Immature natural killer cell (primary cell): ENCODE results near the gene SCP2. TPM values are rescaled to one million over a fixed set of nuclear protein-coding genes. Genes with fewer than 3 reads are reported as not detected.

Experiments
- DNase-seq, 3 donors: peaks; one replicate each; pipeline ENCODE4 v3.0.0; 2022; ENCODE audit warnings: mixed read lengths in 1 of 3
- H3K27ac Mint-ChIP-seq, 6 donors: one replicate each; pipeline ENCODE4 v1.8.0; 2020; ENCODE audit warnings: mixed read lengths in 6 of 6, mild to moderate bottlenecking in 5 of 6, inconsistent platforms in 4 of 6, moderate library complexity in 3 of 6
- H3K27me3 Mint-ChIP-seq, 3 donors: one replicate each; pipeline ENCODE4 v1.8.0; 2020 to 2021; ENCODE audit warnings: low read depth in 3 of 3, mild to moderate bottlenecking in 3 of 3, mixed read lengths in 3 of 3, moderate library complexity in 3 of 3, inconsistent platforms in 1 of 3
- H3K36me3 Mint-ChIP-seq, 3 donors: one replicate each; pipeline ENCODE4 v1.8.0; 2020; ENCODE audit warnings: mixed read lengths in 3 of 3, inconsistent platforms in 2 of 3, mild to moderate bottlenecking in 2 of 3
- H3K4me1 Mint-ChIP-seq, 2 donors: one replicate each; pipeline ENCODE4 v1.8.0; 2020; ENCODE audit warnings: inconsistent platforms in 2 of 2, mild to moderate bottlenecking in 2 of 2, mixed read lengths in 2 of 2, moderate library complexity in 1 of 2
- H3K4me3 Mint-ChIP-seq, 5 donors: one replicate each; pipeline ENCODE4 v1.8.0; 2020; ENCODE audit warnings: mild to moderate bottlenecking in 5 of 5, mixed read lengths in 5 of 5, inconsistent platforms in 3 of 5, moderate library complexity in 3 of 5
- H3K9me3 Mint-ChIP-seq, 6 donors: one replicate each; pipeline ENCODE4 v1.8.0; 2020; ENCODE audit warnings: mild to moderate bottlenecking in 6 of 6, mixed read lengths in 6 of 6, inconsistent platforms in 4 of 6, moderate library complexity in 3 of 6
- polyA plus RNA-seq, 3 donors: library from polyadenylated mRNA; unstranded; fragments of 300-500 nt; fragmentation: Illumina TruSeq; gene quantifications; one replicate each; pipeline ENCODE4 v1.2.3, GENCODE V29; 2021

The SCP2 gene, protein sequence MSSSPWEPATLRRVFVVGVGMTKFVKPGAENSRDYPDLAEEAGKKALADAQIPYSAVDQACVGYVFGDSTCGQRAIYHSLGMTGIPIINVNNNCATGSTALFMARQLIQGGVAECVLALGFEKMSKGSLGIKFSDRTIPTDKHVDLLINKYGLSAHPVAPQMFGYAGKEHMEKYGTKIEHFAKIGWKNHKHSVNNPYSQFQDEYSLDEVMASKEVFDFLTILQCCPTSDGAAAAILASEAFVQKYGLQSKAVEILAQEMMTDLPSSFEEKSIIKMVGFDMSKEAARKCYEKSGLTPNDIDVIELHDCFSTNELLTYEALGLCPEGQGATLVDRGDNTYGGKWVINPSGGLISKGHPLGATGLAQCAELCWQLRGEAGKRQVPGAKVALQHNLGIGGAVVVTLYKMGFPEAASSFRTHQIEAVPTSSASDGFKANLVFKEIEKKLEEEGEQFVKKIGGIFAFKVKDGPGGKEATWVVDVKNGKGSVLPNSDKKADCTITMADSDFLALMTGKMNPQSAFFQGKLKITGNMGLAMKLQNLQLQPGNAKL
- 100 to 1,000 TPM; 257 to 343 (median 261) TPM for polyA plus RNA-seq

DNA sequence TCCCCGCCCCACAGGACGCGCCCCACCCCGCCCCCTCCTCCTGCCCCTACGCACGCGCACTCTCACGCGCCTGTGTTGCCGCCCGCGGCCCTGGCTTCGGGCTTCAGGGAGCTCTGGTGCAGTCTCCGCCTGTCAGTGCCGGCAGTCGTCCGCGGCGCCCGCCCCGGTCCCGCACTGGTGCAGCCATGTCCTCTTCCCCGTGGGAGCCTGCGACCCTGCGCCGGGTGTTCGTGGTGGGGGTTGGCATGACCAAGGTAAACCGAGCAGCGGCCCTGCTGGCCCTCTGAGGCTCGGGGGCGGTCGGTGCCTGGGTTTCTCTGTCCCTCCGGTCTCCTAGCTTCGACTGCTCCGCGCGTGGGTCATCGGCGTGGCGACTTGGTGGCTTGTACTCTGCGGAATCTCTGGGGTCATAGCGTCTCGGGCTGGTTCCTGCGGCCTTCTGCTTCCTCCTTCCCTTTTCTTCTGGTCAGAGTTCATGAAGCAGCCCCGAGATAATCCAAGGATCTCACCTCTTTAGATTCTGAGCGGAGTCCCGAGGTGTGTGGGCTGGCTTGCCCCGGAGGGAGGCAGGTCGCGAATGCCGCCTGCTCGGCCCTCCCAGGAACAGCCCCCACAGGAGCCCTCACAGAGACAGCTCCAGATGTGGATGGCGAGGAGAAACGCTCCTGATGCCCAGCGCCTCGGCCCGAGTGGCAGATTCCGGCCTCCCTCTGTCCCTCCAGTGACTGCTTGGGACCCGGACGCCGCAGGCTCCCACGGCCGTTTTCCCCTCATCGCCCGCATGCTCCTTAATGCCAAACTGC is at the start of gene SCP2:
Gene SCP2, plus strand, starts transcription at position 65 of the 803 bp plus-strand sequence. Its CDS starts 121 bp downstream, at position 186.
- no peaks in the 10 kb centered on the region for H3K9me3 Mint-ChIP-seq
- H3K27ac Mint-ChIP-seq: peak within 1 kb of the TSS; percentile 77 to 92 (median 84)
- DNase-seq: peak; percentile 66 to 79 (median 69)
- peaks cover 0 to 6% (median 6%) of the 10 kb centered on the region in 3 donors for H3K27me3 Mint-ChIP-seq
- peaks cover 26 to 29% of the 10 kb centered on the region in 2 donors for H3K4me1 Mint-ChIP-seq
- peak within 1 kb of the TSS; percentile 87 to 98 (median 93) for H3K4me3 Mint-ChIP-seq
- no peaks in the 10 kb centered on the region for H3K36me3 Mint-ChIP-seq

DNA sequence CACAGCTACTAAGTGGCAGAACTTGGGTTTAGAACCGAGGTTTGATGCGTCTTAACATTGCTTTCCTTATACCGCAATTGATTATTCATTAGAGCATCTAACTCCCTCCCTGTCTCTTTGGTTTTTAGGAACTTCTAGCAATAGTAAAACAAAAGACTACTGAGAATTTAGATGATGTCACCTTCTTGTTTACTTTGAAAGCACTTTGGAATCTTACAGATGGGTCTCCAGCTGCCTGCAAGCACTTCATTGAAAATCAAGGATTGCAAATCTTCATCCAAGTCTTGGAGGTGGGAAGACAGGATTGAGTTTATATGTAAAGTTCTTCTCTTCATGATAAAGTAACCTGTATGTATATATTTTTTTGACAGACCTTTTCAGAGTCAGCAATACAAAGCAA is 49.5 kb upstream of the SCP2 start:
- Mint-ChIP-seq H3K4me3 (no peak overlapping the region), H3K4me1 (no peaks in the 10 kb centered on the region), H3K9me3 (no peaks in the 10 kb centered on the region), H3K27ac (no peak overlapping the region), H3K27me3 (peaks cover 0 to 2% (median 0%) of the 10 kb centered on the region in 3 donors), H3K36me3 (no peaks in the 10 kb centered on the region)
- no peak for DNase-seq

DNA sequence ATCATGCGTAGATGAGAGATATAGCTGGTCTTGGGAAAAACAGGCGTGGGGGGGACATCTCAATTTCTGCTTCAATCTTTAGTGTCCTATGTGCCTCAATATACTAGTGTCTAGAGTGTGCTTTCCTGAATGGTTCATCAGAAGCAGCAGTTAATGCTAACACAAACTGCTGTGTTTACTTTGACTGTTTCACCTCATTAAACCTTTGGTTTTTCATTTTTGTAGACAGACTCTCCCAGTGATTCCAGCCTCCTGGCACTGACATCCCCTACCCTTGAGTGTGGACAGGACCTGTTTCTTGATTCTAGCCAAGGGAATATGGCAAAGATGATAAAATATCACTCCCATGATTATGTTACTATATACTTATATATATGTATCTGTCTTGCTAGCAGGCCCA is 46.9 kb upstream of the SCP2 start:
- H3K27me3 Mint-ChIP-seq: peaks cover 0 to 2% (median 0%) of the 10 kb centered on the region in 3 donors
- DNase-seq: no peak
- H3K9me3 Mint-ChIP-seq: no peaks in the 10 kb centered on the region
- H3K36me3 Mint-ChIP-seq: no peaks in the 10 kb centered on the region
- no peak overlapping the region for H3K4me3 Mint-ChIP-seq
- H3K4me1 Mint-ChIP-seq: no peaks in the 10 kb centered on the region
- H3K27ac Mint-ChIP-seq: no peak overlapping the region

DNA sequence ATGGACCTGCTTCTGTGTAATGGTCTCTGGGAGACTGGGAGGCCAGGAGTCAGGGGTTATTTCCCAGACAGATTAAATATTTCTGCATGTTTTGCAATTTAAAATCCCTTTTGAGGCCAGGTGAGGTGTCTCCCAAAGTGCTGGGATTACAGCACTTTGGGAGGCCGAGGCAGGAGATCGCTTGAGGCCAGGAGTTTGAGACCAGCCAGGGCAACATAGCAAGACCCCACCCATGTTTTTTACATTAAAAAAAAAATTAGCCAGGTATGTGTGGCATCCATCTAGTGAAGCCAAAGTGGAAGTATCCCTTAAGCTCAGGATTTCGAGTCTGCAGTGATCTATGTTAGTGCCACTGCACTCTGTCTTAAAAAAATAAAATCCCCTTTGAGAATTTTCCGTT is 39.6 kb upstream of the SCP2 start:
- H3K4me3 Mint-ChIP-seq: no peak overlapping the region
- no peak for DNase-seq
- H3K36me3 Mint-ChIP-seq: no peaks in the 10 kb centered on the region
- no peaks in the 10 kb centered on the region for H3K9me3 Mint-ChIP-seq
- no peak overlapping the region for H3K27ac Mint-ChIP-seq
- H3K27me3 Mint-ChIP-seq: peaks cover 0 to 5% (median 0%) of the 10 kb centered on the region in 3 donors
- no peaks in the 10 kb centered on the region for H3K4me1 Mint-ChIP-seq

DNA sequence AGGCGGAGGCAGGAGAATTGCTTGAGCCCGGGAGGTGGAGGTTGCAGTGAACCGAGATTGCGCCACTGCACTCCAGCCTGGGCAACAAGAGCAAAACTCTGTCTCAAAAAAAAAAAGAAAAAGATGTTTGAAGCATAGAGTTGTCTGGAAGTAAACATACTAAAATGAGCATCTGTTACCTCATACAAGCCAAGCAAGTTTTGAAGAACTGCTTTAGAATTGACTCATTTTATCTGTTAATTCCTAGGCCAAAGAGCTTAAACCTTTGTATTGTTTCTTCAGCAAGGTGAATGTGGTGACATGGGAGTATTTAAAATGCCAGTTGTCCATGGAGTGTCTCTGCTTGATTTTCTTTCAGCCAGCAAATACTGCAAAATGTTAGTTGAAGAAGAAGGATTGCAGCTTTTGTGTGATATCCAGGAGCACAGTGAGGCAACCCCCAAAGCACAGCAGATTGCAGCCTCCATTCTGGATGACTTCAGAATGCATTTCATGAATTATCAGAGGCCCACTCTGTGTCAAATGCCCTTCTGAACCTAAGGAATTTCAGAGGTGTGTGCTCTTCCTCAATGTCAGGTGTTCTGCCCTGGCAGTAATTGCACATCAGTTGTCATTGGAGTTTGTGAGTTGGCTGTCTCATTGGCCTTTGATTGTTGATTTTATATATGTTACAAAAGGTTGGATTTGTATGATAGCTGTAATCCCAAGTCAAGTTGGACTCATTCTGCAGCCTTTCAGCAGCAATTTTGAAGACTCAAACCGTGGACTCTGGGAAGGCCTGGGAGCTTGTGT is 34.5 kb upstream of the SCP2 start:
- Mint-ChIP-seq H3K36me3 (peaks cover 5 to 9% (median 6%) of the 10 kb centered on the region in 3 donors), H3K4me3 (no peak overlapping the region), H3K9me3 (no peaks in the 10 kb centered on the region), H3K4me1 (no peaks in the 10 kb centered on the region), H3K27ac (no peak overlapping the region), H3K27me3 (peaks cover 0 to 10% (median 1%) of the 10 kb centered on the region in 3 donors)
- no peak for DNase-seq

DNA sequence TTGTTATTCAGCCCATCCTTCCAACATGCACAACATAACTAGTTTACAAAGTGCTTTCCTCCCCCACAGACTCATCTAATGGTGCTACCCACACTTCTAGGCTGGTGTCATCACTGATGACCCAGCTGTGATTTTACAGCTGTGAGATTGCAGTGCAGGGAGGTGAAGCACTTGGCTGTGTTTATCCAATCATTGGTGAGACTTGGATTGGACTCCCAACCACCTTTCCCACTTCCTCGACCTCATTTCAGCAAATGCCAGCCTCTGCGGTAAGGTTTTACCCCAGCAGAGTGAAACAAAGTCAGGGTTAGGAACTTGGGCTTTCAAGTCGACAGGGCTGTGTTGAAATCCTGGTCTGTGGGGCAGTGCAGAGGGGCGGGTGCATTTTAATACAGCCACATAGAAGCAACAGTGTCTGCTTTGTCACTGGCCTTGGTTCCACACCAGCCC is 27.6 kb upstream of the SCP2 start:
- H3K4me3 Mint-ChIP-seq: no peak overlapping the region
- H3K27me3 Mint-ChIP-seq: peaks cover 0 to 5% (median 1%) of the 10 kb centered on the region in 3 donors
- H3K36me3 Mint-ChIP-seq: peaks cover 7 to 10% (median 9%) of the 10 kb centered on the region in 3 donors
- no peak for DNase-seq
- H3K4me1 Mint-ChIP-seq: no peaks in the 10 kb centered on the region
- H3K9me3 Mint-ChIP-seq: no peaks in the 10 kb centered on the region
- no peak overlapping the region for H3K27ac Mint-ChIP-seq

DNA sequence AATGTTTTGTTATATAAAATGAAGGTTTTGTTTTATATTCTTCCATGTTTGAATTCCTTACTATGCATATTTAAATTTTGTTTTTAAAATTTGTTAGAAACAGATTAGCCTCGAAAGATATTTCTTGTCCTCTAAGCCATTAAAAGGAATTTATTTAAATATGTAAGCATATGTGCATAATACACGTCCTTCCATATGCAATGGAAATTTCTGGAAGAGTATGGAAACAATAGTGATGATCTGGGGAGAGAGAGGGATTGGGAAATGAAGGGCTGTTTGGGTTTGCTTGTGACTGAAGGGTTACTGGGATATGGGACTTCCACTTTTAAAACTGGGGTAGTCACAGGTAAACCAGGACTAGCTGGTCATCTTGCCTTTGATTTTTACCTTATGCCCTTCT is 26.7 kb upstream of the SCP2 start:
- Mint-ChIP-seq H3K27me3 (no peaks in the 10 kb centered on the region), H3K9me3 (no peaks in the 10 kb centered on the region), H3K4me1 (no peaks in the 10 kb centered on the region), H3K36me3 (peaks cover 5 to 10% (median 7%) of the 10 kb centered on the region in 3 donors), H3K4me3 (no peak overlapping the region), H3K27ac (no peak overlapping the region)
- DNase-seq: no peak

DNA sequence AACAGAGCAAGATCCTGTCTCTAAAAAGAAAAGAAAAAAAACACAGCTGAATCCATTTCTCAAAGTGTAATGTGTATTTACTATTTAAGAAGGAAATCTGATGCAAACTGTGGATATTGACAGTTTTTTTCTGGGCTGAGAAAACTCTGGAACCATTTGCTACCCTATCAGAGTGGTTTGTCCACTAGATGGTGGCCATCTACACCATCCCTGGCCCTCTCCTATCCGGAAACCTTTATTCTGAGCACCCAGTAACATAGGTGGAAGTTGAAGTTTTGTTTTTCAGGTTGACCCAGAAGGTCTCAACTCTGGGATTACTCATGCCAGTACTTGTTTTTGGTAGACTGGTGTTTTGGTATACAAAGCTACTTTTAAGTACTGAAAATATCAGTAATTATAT is 25.7 kb upstream of the SCP2 start:
- H3K27ac Mint-ChIP-seq: no peak overlapping the region
- H3K4me1 Mint-ChIP-seq: no peaks in the 10 kb centered on the region
- H3K36me3 Mint-ChIP-seq: peaks cover 4 to 7% (median 5%) of the 10 kb centered on the region in 3 donors
- H3K4me3 Mint-ChIP-seq: no peak overlapping the region
- no peaks in the 10 kb centered on the region for H3K27me3 Mint-ChIP-seq
- DNase-seq: no peak
- H3K9me3 Mint-ChIP-seq: no peaks in the 10 kb centered on the region

DNA sequence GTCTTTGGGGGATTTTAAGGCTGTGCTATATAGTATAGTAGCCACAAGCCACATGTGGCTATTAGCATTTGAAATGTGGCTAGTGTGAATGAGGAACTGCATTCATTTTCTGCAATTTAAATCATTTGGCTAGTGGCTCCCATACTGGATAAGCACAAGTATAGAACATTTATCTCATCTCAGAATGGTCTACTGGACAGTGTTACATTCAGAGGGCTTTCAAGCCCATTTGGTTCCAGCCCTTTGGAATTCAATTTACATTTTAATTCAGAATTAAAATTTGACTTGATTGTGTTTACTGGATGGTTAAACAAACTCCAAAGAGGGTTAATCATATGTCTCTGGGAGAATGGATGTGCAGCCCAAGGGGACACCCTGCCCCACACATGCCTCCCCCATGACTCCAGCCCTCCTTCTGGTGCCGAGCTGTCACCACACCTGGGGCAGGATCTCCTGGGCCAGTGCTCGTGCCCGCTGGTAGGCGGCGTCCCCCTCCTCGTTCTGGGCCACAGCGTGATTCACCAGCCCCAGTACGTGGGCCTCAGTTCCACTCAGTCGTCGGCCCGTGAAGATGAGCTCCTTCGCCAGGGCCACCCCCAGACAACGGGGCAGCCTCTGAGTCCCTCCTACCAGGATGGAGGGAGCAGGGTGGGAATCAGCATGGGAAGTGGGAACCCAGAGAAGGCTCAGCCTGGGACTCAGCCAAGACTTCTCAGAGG is 22.7 kb upstream of the SCP2 start:
- DNase-seq: no peak
- Mint-ChIP-seq H3K4me1 (no peaks in the 10 kb centered on the region), H3K4me3 (no peak overlapping the region), H3K27ac (no peak overlapping the region), H3K9me3 (no peaks in the 10 kb centered on the region), H3K27me3 (peaks cover 0 to 2% (median 0%) of the 10 kb centered on the region in 3 donors), H3K36me3 (peaks cover 0 to 4% (median 0%) of the 10 kb centered on the region in 3 donors)

DNA sequence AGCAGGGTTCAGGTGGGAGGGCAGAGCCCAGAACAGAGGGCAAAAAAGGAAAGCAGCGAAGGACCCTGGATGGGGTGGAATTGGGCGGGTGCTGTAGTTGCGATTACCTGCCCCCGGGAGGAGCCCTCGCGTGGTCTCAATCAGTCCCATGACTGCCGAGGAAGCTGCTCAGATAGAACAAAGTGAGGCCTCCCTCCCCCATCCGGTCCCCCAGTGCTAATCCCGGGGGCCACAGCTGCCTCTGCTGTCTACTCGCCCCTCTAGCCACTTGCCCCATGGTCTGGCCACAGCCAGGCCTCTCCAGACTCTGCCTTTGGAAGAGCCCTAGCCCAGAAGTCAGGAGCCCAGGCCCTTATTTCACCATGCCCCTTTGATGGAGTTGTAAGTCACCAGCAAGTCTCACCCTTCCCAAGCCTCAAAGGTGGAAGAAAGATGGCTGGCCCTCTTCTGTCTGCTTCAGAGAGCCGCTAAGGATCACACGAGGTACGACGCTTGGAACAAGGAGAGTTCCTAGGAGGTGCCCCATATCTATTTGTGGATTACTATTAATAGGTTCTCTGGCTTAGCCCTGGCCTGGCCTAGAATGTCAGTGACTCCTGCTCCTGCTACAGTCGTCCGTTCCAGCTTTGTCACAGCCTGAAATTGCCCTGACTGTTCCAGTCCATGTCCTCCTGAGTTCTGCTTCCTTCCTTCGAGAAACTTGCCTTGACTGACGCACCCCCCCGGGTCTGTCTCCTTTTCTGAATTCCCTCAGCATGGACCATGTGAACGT is 22.0 kb upstream of the SCP2 start:
- Mint-ChIP-seq H3K36me3 (peaks cover 0 to 5% (median 4%) of the 10 kb centered on the region in 3 donors), H3K27ac (peak overlapping the region in 1 of 6 donors; percentile 53), H3K27me3 (peaks cover 0 to 2% (median 0%) of the 10 kb centered on the region in 3 donors), H3K9me3 (no peaks in the 10 kb centered on the region), H3K4me3 (no peak overlapping the region), H3K4me1 (no peaks in the 10 kb centered on the region)
- DNase-seq: peak in 1 of 3 donors; percentile 28

DNA sequence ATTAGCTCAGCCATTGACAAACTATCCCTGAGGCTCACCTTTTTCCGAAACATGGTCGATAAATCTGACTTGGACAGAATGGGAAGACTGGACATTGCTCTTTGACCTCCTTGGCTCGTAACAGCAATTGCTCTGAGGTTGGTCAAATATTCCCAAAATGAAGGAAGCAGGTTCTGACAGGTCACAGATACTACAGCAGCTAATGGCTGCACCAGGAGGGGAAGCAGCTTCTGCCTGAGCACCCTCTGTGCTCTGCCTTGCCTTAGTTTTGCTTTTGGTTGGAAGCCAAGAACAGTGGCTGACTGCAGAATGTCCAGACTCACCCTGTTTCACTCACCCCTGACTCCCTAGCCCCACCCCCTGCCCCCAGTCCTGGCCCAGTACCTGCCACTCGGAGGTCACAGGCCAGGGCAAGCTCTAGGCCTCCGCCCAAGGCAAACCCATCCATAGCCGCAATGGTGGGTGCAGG is 20.9 kb upstream of the SCP2 start:
- Mint-ChIP-seq H3K36me3 (peaks cover 0 to 5% (median 0%) of the 10 kb centered on the region in 3 donors), H3K27ac (no peak overlapping the region), H3K9me3 (no peaks in the 10 kb centered on the region), H3K27me3 (peaks cover 0 to 2% (median 0%) of the 10 kb centered on the region in 3 donors), H3K4me1 (no peaks in the 10 kb centered on the region), H3K4me3 (no peak overlapping the region)
- DNase-seq: no peak
